Right ventricle myocardium inferior (tissue), 1 donor: ENCODE results near the gene TRIO. TPM values are rescaled to one million over a fixed set of nuclear protein-coding genes. Genes with fewer than 3 reads are reported as not detected.
"Not testable (repeated sequence)": the region's sequence is repeated elsewhere in the genome, so short reads cannot be mapped to it uniquely, and the experiment has no call there.

Source experiments
- ATAC-seq: fragments of 200-7000 bp; cut with Tn5 transposase; one replicate; pipeline ENCODE4 v1.9.1; 2020; ENCODE audit warnings: mild to moderate bottlenecking, moderate library complexity
- DNase-seq: peaks from one replicate; pipeline ENCODE4 v3.0.0; 2021; ENCODE audit errors: missing footprints
- intact Hi-C: fragments of 100-400 bp; cut with DNase I; formaldehyde crosslinking; loops from one replicate; pipeline ENCODE4 v1.11.0; 2022
- total RNA-seq: library from RNA; stranded (reverse); fragmentation: NEBNext Ultra II Directional; extraction: Animal tissue kit (Norgen Biotek cat#: 25700); gene quantifications from one replicate; pipeline ENCODE4 v1.2.1, GENCODE V29; 2021
- donor health status: DM: no; HTN: yes; CAD: no; lungs with severe emphysema.

The TRIO gene
- total RNA-seq, 1 donor from 2014 or later: 56.9 TPM

DNA sequence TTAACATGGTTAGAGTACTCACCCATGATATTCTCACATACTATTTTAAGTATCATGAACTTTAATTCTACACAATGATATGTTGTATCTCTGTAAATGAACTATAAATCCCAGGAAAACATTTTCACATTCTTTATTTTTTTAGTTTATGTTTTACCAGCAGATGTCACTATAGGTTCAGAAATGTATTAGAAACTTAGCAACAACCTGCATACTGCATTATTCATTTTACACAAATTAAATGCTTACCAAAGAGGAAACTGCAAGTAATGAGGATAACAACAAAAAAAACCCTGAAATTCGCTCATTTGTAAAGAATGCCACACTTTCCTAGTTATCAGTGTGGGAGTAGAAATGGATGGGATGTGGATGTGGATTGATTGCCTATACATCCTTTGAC, 221.0 kb downstream of the TRIO start:
- no peak for ATAC-seq
- intact Hi-C loops: no loop called here
- no peak for DNase-seq

- no peak for ATAC-seq
- DNase-seq: no peak
- intact Hi-C loops: no loop called here
Measured at GRCh38 chr5:14364576-14365472, 221.7 kb downstream of the TRIO start.

DNA sequence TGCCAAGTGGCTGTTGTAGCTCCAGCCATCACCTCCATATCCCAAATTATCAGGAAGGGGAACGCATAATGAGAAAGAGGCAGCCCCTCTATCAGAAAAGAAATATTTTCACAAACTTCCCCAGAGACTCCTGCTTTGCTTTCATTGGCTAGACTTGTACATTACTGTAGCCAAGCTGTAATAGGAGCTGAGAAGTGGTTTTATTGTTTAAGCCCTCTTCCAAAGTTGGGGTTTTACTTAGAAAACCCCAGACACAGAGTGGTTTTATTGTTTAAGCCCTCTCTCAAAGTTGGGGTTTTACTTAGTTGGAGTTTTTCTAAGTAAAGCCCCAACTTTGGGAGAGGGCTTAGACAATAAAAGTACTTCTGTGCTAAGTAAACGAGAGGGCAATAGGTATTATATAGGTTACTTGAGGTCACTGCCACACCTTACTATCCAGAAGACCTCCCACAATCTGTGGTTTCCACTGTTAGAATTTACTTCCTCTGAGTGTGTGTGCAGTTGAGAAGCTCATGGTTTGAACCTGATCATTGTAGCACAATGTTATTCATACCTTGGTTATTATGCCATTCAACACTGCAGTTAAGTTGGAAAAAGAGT, 222.8 kb downstream of the TRIO start:
- intact Hi-C loops: no loop called here
- no peak for DNase-seq
- no peak for ATAC-seq

DNA sequence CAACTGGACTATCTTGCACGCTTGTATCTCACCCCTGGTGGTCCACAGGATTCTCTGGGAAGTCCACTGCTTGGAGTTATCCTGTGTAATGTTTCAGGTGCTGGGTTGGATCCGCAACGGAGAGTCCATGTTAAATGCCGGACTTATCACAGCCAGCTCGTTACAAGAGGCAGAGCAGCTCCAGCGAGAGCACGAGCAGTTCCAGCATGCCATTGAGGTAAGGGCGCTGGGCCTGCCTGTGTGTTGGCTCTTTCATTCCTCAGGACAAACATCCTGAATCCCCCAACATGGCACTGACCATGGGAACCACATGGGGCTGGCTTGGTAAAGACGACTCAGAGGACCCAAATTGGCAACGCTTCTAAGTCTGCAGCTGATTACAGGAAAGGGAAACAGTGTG, 223.6 kb downstream of the TRIO start:
- peak; percentile 67 for ATAC-seq
- intact Hi-C loops: no loop called here

DNA sequence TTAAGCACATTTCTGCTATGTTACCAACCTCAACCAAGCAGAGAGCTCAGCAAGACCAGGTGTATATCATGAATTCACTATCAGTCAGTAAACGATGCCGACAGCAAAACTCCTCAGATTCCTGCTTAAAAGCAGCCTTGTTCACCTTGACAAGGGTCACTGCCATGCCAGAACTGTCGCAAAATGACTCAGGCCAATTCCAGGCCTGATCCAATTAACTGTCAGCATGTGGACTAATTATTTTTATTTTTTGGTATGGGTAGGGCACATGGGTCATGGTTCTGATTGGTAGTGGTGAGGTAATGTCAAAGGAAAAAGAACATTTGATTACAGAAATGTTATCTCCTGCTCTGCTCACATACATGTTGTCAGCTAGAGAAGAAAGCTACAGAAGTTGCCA, 224.2 kb downstream of the TRIO start:
- intact Hi-C loops: no loop called here
- ATAC-seq (no peak), DNase-seq (no peak)

More for the DNA sequence above, 223.6 kb downstream of the TRIO start:
- peak; percentile 69 for DNase-seq

DNA sequence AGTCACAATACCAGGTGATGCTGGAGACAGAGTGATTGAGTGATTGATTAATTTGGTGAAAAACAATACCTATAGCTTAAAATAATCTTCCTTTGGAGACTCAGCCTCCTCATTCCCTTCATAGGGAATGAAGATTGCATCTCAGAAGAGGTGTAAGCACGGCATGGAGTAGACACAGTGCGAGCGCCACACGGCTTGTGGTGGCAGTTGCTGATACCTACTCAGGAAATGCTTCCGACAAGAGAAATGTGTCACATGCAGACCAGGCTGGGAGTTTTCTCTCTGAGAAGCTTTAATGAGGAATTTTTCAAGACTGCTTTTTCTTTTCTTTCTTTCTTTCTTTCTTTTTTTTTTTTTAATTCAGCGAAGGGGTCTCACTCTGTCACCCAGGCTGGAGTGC, 226.6 kb downstream of the TRIO start:
- intact Hi-C loops: no loop called here
- ATAC-seq (no peak), DNase-seq (no peak)

- DNase-seq (no peak), ATAC-seq (no peak)
- intact Hi-C loops: no loop called here
Measured at GRCh38 chr5:14370386-14370785, 227.2 kb downstream of the TRIO start.

DNA sequence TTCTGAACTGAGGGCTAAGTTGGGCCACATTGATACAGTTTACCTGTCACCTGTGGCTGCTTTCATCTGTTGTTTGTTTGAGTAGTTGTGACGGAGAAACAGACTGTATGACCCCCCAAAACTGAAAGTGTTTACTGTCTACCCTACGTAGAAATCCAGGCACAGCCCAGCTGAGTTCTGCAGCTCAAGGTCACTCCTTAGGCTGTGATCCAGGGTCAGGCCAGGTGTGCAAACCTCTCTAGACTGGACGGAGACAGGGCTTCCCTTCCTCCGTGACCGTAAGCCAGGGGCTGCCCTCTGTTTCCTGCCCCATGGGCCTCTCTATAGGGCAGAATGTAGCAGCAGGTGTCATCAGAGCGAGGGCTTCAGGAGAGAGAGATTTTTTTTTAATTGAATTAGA, 230.5 kb downstream of the TRIO start:
- ATAC-seq (no peak), DNase-seq (no peak)
- intact Hi-C loops: no loop called here

DNA sequence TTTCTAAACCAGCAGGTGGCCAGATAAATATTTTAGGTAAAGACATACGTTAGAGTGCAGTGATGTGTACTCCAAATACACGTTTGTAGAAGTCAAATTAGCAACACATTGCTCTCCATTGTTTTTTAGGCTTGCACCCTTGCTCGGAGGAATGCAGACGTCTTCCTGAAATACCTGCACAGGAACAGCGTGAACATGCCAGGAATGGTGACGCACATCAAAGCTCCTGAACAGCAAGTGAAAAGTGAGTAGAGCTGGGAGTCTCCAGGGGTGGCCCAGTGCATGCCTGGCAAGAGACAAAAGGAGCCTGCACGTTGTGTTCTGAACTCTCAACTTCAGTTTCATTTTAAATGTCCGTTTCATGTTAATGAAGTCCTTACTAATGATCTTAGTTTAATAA, 231.0 kb downstream of the TRIO start:
- ATAC-seq (no peak), DNase-seq (no peak)
- intact Hi-C loops: no loop called here

- DNase-seq: no peak
- intact Hi-C loops: no loop called here
- ATAC-seq: no peak
Measured at GRCh38 chr5:14376789-14377188, 233.6 kb downstream of the TRIO start.

DNA sequence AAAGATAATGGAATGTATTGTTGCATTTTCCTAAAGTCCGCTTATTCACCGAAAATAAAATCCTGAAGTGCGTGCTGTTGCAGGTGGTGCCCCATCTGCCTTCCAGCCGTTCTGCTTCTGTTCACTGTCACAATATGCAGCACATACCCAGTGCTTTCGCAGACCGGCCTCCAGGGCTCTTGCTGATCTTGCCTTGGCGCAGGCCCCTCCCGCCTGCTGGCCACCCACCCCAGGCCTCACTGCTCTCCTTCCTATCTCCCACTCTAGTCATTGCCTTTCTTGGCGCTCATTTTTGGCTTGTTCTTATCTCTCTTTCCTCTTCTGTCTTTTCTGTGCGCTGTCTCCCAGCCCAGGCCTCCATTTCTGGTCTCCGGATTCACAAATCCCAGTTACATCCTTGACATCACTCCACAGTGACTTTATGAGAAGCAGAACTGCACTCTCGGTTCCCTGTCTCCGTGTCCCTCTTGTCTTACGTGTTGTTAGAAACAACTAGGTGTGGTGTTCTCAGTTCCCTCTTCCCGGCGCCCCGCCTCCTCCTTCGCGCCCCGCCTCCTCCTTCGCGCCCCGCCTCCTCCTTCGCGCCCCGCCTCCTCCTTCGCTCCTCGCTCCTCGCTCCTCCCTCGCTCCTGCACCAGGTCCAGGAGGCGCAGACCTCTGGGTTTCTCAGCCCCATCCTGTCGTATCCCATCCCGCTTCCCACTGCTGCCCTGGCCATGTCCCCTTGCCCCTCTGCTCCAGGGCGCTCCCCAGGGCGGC, 236.8 kb downstream of the TRIO start:
- ATAC-seq: no peak
- intact Hi-C loops: no loop called here

GRCh38 chr5:14380712-14381111, 237.6 kb downstream of the TRIO start:
- no peak for ATAC-seq
- no peak for DNase-seq
- intact Hi-C loops: no loop called here

More for the DNA sequence above, 236.8 kb downstream of the TRIO start:
- DNase-seq: no peak

DNA sequence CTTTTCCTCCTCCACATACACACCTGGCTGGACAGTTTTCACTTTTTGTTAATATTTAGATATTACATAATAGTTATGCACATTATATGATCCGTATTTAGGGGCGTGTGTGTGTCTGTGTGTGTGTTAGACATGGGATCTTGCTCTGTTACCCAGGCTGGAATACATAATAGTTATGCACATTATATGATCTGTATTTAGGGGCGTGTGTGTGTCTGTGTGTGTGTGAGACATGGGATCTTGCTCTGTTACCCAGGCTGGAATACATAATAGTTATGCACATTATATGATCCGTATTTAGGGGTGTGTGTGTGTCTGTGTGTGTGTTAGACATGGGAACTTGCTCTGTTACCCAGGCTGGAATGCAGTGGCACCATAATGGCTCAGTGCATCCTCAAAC, 239.5 kb downstream of the TRIO start:
- no peak for ATAC-seq
- intact Hi-C loops: no loop called here
- no peak for DNase-seq

- intact Hi-C loops: no loop called here
- no peak for ATAC-seq
Measured at GRCh38 chr5:14383923-14384322, 240.8 kb downstream of the TRIO start.

DNA sequence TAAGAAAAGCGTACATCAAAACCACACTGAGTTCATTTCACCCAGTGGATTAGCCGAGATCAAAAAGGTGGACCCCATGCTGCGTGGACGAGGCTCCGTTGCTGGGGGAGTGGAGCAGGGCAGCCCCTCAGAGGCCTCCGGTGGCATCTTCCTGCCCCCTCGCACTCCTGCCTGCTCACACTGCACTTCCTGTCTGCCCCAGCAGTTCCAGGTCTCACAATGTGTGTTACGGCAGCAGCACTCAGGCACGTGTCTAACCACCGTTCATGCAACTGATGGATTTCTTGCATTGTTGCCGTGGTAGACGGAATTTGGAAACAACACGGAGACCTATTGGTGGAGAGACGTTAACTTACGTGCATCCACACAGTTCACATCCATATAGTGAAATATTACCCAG, 241.9 kb downstream of the TRIO start:
- no peak for ATAC-seq
- intact Hi-C loops: no loop called here

More at GRCh38 chr5:14383923-14384322, 240.8 kb downstream of the TRIO start:
- no peak for DNase-seq

GRCh38 chr5:14386884-14387624, 243.9 kb downstream of the TRIO start:
- no peak for DNase-seq

More for the DNA sequence above, 241.9 kb downstream of the TRIO start:
- no peak for DNase-seq

DNA sequence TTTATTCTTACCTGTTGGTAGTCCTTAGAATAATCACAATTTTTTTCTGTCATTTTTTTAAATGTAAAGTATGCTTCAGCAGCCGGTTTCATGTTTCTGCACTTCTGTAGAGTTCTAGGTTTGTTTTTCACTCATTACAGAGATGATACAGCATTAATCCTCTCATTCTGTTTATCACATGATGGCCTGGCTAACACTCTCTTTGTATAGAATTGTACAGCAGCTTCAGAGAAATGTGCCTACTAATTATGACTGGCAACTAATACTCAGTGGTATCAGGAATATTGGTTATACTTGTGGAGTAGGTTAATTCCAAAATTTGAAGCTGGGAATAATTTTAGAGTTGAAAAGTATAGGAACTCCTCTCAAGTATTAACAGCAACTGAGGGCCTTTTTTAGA, 245.6 kb downstream of the TRIO start:
- DNase-seq (no peak), ATAC-seq (no peak)

More at GRCh38 chr5:14386884-14387624, 243.9 kb downstream of the TRIO start:
- intact Hi-C loops: no loop called here
- no peak for ATAC-seq

DNA sequence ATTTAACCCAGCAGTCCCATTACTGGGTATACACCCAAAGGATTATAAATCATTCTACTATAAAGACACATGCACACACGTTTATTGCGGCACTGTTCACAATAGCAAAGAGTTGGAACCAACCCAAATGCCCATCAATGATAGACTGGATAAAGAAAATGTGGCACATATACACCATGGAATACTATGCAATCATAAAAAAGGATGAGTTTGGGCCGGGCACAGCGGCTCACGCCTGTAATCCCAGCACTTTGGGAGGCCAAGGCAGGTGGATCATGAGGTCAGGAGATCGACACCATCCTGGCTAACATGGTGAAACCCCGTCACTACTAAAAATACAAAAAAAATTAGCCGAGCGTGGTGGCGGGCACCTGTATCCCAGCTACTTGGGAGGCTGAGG, 249.4 kb downstream of the TRIO start:
- DNase-seq, intact Hi-C loops, ATAC-seq: not testable (repeated sequence)

More for the DNA sequence above, 245.6 kb downstream of the TRIO start:
- intact Hi-C loops: no loop called here

DNA sequence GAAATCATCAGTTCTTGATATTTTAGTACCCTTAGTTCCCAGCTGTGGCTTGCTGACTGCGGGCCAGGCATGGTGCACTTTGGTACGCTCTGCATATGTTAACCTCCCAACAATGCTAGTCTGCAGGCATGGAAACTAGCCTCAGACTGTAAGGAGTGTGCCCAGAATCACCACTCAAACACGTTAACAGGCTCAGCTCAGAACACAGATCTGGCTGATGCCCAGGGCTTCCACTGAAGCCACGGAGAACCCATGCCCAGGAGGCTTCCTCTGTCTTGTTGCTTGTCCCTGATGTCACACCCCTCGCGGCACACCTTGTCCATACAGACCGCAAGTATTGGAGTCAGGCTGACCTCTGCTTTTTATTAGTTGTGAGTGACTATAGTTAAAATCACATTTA, 251.2 kb downstream of the TRIO start:
- no peak for DNase-seq
- ATAC-seq: peak; percentile 88
- intact Hi-C loops: no loop called here
